DMS 273 treated with DMSO at 0.1 percent for 48 hours (cell line): ENCODE data around the gene LCE2A.

Experiments used
- DNase-seq: peaks from one replicate; lab custom pipeline; 2025; lab: John Stamatoyannopoulos, UW

Gene LCE2A

GRCh38 chr1:152743371-152744145 is 45.4 kb downstream of the LCE2A start:
- no peak for DNase-seq

DNA sequence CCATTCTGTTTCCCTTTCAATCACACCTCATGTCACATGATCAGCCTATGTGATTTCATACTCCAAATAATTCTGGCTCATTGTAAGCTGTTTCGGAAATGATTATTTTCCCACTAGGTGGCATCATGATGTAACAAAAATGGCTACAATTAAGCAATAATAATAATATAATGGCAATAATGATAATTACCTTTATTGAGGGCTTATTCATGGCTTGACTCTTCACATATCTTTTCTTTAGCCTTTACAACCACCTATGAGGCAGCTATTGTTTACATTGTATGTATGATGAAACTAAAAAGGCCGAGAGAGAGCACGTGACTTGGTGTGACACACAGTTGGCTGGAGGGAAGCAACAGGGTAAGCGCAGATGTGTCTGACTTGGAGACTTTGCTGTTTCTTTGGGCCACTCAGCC is 47.2 kb downstream of the LCE2A start:
- DNase-seq = no peak

- no peak for DNase-seq
Measured at GRCh38 chr1:152745765-152746444, 47.8 kb downstream of the LCE2A start.

DNA sequence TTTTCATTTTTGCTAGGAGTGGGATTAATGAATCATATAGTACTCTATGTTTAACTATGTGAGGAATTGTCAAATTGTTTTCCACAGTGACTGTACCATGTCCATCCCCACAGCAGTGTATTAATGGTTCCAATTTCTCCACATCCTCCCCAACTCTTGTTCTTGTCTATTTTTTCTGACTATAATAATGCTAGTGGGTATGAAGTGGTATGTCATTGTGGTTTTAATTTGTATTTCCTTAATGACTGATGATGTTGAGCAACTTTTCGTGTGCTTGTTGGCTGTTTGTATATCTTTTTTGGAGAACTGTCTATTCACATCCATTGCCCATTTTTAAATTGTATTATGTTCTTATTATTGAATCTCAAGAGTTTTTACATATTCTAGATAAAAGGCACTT is 49.7 kb downstream of the LCE2A start:
- DNase-seq = no peak
